ENCODE results near the gene ENDOD1.
"Not testable (repeated sequence)": the region's sequence is repeated elsewhere in the genome, so short reads cannot be mapped to it uniquely, and the experiment has no call there.

The ENDOD1 gene

DNA sequence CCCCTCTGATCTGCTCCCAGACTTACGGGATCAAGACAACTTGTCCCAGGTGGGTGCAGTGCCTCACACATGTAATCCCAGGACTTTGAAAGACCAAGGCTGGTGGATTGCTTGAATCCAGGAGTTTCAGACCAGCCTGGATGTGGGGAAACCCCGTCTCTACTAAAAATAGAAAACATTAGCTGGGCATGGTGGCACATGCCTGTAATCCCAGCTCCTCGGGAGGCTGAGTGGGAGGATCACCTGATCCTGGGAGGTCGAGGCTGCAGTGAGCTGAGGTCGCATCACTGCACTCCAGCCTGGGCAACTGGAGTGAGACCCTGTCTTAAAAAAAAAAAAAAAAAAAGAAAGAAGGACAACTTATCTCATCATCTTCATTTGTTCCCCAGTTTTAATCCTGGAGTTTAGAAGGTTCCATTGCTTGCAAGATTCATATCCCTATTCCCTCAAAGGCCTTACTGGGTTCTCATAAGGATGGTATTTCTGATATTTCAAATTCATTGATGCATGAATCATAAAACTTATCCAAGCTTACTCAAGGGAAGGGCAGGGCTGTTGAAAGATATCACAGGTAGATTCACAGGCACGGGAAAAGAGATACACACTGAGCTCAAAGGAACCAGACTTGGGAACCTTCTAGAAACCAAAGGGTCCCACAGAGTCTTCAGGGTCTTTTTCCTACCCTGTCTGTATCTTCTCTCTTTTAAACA lies 14.6 kb downstream of the ENDOD1 start:
- DNase-seq = no peak

DNA sequence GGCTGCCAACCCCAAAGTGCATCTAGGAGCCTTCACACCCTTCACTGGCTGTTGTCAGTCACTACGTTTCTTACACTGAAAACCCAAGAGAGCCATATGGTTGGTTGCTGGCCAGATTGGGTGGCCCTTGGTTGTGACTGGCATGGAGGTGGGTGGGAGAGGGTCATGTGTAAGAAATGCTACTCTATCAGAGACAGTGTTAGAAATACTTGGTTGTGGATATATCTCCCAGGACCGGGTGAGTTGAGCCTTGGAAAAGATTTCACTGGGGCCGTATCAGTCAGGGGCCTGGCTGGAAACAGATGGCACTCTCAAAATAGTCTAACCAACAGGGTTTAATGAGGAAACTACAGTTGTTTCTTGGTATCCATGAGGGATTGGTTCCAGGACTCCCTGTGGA lies 15.2 kb downstream of the ENDOD1 start:
- no peak for DNase-seq

DNA sequence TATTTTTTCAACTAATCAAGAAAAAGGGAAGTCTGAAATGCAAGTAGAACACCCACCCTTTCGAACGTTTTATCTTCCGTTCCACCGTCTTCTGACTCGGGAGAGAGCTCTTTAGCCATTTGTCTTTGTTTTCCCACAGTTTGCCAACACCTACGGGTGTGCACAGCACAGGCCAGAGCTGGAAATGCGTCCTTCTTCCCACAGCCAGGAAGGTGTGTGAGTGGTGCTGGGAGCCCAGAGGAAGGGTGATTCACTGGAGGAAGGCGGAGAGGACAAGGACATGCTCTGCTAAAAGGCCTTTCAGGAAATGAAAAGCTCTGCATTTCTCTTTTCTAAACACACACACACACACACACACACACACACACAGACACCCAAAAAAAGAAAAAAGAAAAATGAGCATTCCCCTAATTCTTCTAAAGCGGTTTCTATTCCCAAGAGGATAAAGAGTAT lies 18.5 kb downstream of the ENDOD1 start:
- DNase-seq = no peak

DNA sequence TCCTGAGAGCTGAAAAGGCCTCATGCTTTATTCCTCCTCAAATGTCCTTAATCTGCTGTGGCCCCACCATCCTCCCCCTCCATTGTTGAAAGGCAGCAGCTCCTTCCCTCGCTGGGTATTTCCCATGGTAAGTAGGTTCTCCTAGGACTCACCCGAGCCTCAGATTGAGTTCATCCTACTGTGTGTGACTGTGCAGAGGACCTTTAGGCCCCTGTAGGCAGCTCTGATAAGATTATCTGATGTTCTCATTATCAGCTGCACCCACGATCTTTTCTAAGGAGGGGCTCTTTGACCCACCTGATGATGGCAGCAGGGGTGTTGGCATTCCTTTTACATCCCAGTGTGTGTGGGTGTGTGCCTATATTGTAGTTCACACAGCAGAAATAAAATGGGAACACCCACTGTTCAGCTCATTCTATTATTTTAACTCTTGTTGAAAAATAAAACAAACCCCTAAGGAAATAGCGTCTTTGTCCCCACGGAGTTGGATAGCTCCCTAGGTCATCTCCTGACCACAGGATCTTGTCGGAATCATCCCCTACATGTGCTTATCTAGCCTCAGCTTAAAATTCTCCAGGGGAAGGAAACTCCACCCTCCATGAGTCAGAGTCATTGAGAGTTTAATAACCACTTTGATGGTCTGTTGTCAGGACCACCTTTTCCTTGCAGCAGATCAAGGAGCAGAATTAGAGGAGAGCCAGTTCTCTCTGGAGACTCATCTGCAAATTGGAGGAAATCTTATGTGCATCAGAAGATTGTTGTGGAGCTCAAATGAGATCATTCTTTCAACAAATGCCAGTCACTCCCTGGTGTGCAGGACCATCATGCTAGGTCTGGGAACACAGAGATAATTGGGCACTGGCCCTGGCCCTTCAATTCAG lies 19.3 kb downstream of the ENDOD1 start:
- DNase-seq = no peak

DNA sequence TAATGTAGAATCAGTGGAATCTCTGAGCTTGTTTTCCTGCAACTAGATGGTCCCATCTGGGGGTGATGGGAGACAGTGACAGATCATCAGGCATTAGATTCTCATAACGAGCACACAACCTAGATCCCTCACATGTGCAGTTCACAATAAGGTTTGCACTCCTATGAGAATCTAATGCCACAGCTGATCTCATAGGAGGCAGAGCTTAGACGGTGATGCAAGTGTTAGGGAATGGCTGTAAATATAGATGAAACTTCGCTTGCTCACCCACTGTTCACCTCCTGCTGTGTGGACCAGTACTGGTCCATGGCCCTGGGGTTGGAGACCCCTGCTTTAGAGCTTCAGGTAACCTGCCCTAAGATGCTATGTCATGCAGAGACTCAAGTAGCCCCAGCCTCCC lies 21.8 kb downstream of the ENDOD1 start:
- DNase-seq = not testable (repeated sequence)

DNA sequence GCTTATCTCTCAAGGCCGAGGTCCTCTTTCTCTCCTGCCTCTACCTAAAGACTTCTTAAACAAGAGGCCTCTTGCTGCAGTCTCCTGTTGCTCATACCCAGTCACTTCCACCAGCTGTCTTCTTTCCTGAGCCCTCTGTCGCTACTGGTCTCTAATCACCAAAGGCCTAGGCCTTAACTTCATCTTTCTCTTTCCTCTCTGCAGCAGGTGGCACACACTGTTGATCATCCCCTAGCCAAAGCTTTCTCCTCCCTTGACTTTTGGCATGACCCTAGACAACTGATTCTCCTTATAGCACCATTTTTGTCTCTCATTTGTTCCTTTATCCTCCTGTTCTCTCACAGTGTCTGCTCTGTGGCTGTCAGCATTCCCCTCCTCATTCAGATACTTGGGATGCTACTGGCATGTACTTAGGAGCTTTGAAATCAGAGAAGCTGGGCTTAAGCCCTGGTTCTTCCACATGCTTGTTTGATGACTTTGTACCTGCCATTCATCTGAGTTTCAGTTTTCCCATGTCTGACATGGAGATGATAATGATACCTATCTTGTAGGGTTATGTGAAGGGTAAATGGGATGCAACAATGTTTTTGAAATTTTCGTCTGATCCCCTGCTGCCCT lies 22.4 kb downstream of the ENDOD1 start:
- DNase-seq = no peak

DNA sequence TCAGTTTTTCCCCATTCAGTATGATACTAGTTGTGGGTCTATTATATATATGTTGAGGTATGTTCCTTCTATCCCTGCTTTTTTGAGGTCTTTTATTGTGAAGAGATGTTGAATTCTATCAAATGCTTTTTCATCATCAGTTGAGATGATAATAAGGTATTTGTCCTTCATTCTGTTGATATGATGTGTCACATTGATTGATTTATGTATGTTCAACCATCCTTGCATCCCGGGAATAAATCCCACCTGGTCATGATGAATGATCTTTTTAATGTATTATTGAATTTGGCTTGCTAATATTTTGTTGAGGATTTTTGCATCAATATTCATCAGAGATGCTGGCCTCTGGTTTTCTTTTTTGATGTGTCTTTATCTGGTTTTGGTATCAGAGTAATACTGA lies 26.0 kb downstream of the ENDOD1 start:
- no peak for DNase-seq

DNA sequence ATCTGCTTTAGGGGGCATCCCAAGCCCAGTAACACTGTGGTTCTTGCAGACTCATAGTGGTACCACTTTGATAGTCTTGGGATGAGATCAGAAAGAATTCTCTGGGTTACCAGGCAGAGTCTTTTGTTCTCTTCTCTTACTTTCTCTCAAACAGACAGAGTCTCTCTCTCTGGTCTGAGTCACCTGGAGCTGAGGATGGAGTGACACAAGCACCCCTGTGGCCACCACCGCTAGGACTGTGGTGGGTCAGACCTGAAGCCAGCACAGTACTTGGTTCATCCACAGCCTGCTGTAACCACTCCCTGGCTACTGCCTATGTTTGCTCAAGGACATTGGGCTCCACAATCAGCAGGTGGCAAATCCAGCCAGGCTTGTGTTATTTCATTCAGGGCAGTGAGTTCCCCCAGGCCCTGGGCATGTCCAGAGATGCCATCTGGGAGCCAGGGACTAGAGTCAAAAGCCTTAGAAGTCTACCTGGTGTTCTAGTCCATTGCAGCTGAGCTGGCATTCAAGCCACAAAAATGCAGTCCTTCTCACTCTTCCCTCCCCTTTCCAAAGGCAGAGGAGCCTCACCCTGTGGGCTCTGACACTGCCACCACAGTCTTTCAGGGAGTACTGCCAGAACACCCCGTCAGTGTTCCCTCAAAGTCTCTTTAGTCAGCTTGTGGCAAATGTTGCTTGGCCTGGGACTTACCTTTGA lies 29.9 kb downstream of the ENDOD1 start:
- no peak for DNase-seq

DNA sequence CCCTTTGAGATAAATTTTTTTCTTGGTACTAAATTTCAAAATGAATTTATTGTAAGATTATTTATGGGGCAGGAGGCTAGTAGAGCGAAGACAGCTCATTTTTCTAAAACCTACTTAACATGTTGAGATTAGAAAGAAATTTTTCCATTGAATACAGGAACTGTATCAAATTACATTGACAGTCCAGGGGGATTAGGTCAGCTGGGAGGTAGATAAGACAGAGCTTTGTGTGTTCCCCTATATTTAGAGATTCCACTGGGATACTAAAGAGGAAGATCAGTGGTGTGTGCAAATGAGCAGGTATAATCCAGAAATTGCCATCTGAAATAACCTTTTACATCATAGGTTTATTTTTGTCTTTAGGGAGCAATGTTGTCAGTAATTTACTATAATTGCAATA lies 32.1 kb downstream of the ENDOD1 start:
- DNase-seq = no peak

DNA sequence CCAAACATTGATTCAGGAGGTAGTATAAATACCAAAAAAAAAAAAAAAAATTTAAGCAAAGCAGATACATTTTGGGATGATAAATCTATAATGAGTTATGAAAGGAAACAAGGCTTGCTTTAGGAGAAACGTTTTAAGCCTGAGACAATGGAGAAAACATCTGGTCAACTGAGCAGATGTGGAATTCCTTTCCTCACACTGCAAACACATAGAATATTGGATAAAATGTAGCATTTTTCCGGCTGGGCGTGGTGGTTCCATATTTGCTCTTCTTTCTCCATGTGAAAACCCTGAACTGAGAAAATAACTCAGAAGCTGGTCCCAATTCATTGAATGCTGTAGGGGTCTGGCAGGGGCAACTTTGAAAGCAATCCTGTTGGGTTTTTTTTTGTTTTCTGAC lies 33.9 kb downstream of the ENDOD1 start:
- no peak for DNase-seq

DNA sequence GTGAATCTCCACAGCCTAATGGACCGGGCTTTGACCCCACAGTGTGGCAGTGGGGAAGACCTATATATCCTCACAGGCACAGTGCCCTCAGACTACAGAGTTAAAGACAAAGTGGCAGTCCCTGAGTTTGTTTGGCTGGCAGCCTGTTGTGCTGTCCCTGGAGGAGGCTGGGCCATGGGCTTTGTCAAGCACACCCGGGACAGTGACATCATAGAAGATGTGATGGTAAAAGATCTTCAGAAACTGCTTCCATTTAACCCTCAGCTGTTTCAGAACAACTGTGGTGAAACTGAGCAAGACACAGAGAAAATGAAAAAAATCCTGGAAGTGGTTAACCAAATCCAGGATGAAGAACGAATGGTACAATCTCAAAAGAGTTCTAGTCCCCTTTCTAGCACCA lies 39.0 kb downstream of the ENDOD1 start:
- no peak for DNase-seq

DNA sequence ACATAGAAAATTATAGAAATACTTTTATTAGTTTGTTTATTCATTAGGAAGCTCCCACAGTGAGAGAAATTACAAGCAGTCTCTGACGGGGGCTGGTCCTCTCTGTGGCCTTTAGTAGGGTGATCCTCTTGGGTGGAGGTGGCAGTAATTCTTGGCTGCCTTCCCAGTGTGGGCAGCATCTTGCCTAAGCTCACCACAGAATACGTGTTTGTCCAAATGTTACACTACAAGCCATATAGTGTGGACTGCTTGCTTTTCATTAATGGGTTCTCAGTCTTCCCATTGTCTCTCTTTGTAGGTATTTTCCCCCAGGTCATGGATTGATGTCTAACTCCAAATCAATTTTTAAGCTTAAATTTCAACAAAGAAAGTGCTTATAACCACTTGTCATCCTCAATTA lies 43.3 kb downstream of the ENDOD1 start:
- DNase-seq = no peak

DNA sequence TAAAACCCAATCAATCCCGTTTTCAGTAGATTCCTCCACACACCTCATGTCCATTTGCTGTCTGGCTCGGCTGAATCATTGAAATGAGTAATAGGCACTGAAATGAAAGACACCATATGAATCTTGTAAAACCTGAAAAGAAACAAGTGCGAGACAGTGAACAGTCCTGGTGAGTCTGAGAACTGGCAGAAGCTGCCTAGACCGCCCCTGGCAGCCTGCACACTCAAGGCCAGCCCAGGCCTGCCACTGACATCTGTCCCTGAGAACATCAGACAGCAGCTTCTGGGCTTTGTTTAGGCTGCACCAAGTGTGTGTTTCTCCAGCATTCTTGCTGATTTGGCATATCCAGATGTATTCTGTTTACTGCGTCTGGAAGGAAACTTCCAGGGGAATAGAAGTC lies 44.8 kb downstream of the ENDOD1 start:
- DNase-seq = no peak

DNA sequence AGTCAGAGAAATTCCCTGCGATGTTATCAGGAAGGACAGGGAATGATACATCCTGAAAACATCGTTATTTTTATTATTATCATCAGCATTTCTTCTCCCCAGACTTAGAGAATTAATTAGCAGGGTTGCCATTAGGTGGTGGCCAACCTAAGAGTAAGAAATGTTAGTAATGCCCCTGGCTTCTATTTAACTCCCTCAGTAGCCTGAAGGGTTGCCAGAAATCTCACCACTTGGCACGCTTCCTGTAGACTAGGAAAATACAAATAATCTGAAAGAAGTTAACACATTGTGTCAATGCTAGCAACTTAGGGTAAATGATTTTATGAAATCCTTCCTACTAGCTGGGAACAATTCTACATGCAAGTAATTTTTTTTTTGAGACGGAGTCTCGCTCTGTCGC lies 45.5 kb downstream of the ENDOD1 start:
- DNase-seq = no peak

DNA sequence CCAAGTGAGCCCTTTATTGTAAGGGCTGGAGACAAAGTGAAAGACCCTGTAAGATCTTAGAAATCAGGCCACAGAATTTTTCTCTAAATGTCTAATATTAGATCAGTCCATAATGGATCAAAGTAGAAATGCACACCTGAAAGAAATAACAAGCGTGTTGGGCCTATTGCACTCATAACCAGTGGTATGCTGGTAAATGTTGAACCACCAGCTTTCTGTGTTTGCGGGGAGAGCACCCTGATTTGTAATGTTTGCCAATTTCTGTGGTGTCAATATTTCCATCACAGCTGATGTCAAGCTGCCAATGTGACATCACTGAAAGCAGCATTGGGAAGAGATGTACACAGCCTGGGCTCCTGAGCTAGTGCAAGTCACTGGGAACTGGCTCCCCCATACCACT lies 46.2 kb downstream of the ENDOD1 start:
- DNase-seq = no peak

DNA sequence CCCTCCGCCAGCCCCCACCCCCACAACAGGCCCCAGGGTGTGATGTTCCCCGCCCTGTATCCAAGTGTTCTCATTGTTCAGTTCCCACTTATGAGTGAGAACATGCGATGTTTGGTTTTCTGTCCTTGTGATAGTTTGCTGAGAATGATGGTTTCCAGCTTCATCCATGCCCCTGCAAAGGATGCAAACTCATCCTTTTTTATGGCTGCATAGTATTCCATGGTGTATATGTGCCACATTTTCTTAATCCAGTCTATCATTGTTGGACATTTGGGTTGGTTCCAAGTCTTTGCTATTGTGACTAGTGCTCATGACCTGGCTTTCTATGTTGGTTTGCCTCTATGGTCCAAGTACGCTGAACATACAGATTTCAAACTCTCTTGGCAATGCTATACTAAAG lies 47.1 kb downstream of the ENDOD1 start:
- DNase-seq = not testable (repeated sequence)

DNA sequence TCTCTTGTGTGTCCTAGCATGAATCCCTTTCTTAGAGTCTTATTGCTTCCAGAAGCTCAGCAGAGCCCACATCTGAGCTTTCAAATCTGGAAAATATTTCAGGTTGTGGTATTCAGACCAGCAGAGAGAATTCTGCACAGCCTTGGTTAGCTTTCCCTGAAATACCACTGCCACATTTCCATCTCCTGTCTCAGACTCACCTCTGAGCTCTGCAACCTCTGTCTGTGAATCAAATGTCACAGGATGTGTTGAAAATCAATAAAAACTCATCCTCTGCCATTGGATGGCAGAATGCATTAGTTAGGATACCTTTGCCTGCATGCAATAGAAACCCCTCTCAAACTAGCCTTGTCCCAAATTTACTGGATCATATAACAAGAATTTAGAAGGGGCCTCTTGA lies 47.7 kb downstream of the ENDOD1 start:
- no peak for DNase-seq

DNA sequence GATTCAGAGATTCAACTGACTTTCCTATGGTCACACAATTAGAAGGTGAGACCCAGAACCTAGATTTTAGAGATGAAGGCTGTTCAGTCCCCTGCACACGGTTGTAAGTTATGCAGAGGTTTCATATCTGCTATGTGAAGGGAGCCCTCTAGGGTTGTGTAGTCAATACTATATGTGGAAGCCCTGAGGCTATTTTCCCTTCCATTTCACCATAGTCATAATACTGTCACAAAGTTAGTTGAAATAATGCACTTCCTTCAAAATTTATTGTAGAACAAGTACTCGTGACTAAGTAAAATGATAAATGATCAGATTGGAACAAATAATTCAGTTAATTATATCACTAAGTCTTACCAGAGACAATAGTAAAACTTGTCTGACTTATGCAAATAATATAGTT lies 48.8 kb downstream of the ENDOD1 start:
- DNase-seq = no peak

DNA sequence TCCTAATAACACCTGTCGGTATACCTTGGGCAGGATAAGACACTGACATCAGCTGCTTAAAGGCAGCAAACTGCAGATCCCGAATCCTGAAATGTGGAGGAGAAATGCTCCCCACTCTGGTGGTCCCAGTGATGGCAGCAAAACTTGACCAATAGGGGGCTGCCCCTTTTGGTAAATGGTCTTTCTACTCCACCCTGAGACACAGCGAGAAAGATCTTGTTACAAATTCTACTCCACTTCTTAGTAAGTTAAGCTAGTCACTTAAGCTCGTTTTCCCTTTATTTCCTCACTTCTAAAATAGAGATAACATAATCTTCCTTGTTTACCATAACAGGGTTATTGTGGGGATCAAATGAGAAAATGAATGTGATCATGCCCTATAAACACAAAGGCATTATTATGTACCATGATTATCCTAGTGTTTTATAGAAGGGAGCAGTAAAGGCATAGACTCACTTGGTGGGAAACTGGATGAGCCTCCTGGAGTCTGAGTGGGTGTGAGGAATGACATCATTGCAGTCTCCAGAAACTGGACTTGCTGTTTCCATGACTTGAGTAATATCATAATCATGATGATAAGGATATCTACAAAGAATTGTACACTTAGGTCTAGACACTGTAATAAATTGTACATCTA lies 50.9 kb downstream of the ENDOD1 start:
- no peak for DNase-seq

DNA sequence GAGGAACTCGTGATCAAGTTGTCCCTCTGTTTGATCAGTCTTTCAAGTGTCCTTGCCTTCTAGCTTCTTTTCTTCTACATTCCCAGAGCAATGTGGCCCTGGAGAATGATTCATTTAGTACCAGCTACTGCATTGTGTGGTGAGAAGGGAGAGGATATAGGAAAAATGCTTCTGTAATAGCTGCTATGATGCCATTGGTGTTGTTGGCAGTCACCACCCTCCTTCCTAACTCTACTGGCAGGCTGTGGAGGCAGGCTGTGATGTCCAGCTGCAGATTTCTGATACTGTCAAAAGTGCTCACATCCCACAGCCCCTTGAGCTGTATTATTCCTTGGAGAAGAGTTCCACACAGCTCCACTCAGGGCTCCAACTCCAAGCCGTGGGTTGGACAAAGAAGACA lies 52.8 kb downstream of the ENDOD1 start:
- no peak for DNase-seq

DNA sequence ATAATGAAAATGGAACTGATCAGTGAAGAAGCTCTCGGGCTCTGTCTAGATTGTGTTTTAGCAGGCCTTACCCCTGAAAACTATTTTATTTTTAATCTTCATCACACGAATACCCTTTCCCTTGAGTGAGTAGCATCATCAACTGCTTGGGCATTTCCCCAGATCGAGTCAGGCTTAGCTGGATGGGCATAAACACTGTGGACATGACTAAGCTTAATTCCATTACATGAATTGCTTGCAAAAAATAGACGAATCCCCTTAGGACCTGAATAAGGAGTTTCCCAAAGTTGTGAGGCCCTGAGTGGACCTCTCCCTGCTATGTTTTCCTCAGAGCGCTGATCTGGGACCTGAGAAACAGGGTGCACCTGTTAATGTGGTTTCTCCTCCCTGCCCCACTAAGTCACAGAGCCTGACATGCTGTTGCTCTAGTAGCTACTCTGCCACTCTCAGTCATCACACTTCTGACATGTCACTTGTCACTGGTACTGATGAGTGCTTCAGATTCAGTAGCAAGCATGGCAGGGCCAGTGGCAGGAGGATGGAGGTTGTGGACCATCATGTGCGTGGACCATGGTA lies 53.5 kb downstream of the ENDOD1 start:
- no peak for DNase-seq
